K562 (cell line): ENCODE data around the gene SHC1. TPM values are rescaled to one million over a fixed set of nuclear protein-coding genes. Genes with fewer than 3 reads are reported as not detected.

Source experiments
- ARID1B ChIP-seq: fragments of 450-650 bp; IDR thresholded peaks from 2 replicates; pipeline ENCODE4 v1.6.1; 2016; ENCODE audit warnings: antibody characterized with exemption, mild to moderate bottlenecking, inconsistent platforms
- CCNT2 ChIP-seq: IDR thresholded peaks from 2 replicates; pipeline ENCODE4 v1.6.1; 2011; ENCODE audit warnings: borderline replicate concordance, low read depth, mild to moderate bottlenecking, moderate library complexity, mixed read lengths, low read length; ENCODE audit not compliant: insufficient read length; ENCODE audit errors: extremely low read depth
- CTBP1 ChIP-seq: fragments of 450-650 bp; IDR thresholded peaks from 2 replicates; pipeline ENCODE4 v1.6.1; 2016; ENCODE audit warnings: borderline replicate concordance
- FOXP1 ChIP-seq: sonication (generic); formaldehyde crosslinking; IDR thresholded peaks from 2 replicates; pipeline ENCODE4 v1.8.0; 2022; ENCODE audit warnings: mild to moderate bottlenecking, missing genetic modification reagents
- HDAC8 ChIP-seq: fragments of 450-650 bp; IDR thresholded peaks from 2 replicates; pipeline ENCODE4 v1.6.1; 2016; ENCODE audit warnings: mild to moderate bottlenecking, missing genetic modification characterization, moderate library complexity, missing compliant biosample characterization
- MEIS2 ChIP-seq: fragments of 450-650 bp; IDR thresholded peaks from 2 replicates; pipeline ENCODE4 v1.6.1; 2014; ENCODE audit warnings: mild to moderate bottlenecking; ENCODE audit not compliant: partially characterized antibody
- NRF1 ChIP-seq, 2 experiments: fragments of 450-650 bp; IDR thresholded peaks in 1 of 2; conservative IDR thresholded peaks in 1 of 2; 2 replicates each; pipeline ENCODE4 v1.6.1; 2014; ENCODE audit warnings: mild to moderate bottlenecking in 2 of 2
- PHF20 ChIP-seq: fragments of 450-650 bp; IDR thresholded peaks from 2 replicates; pipeline ENCODE4 v1.6.1; 2018; ENCODE audit not compliant: partially characterized antibody
- PHF21A ChIP-seq: fragments of 450-650 bp; IDR thresholded peaks from 2 replicates; pipeline ENCODE4 v1.6.1; 2017; ENCODE audit warnings: low read depth, borderline replicate concordance
- PHTF2 ChIP-seq: fragments of 250-450 bp; sonication (Bioruptor Pico); IDR thresholded peaks from 2 replicates; pipeline ENCODE4 v1.5.0; 2021; ENCODE audit warnings: mild to moderate bottlenecking
- SUPT5H ChIP-seq: fragments of 450-650 bp; IDR thresholded peaks from 2 replicates; pipeline ENCODE4 v1.6.1; 2016
- TEAD2 ChIP-seq: fragments of 450-650 bp; IDR thresholded peaks from 2 replicates; pipeline ENCODE4 v1.6.1; 2016; ENCODE audit warnings: missing genetic modification characterization, control low read depth, missing compliant biosample characterization
- ZC3H11A ChIP-seq: IDR thresholded peaks from 2 replicates; pipeline ENCODE4 v1.6.1; 2012; ENCODE audit warnings: low read depth, low read length, improper control_type of control experiment
- ZNF239 ChIP-seq: fragments of 250-450 bp; sonication (Bioruptor Pico); IDR thresholded peaks from 2 replicates; pipeline ENCODE4 v1.4.0; 2020; ENCODE audit warnings: mild to moderate bottlenecking
- ZNF263 ChIP-seq: sonication (generic); formaldehyde crosslinking; IDR thresholded peaks from 2 replicates; pipeline ENCODE4 v1.8.0; 2022; ENCODE audit warnings: mild to moderate bottlenecking, missing genetic modification reagents, borderline replicate concordance
- polyA plus RNA-seq, 8 experiments: library from polyadenylated mRNA; depleted of rRNA in 4 of 8; stranded (reverse) in 5 of 8; unstranded in 3 of 8; fragments of >200 nt; fragmentation: Nextera tagmentation in 2 of 8; fragmentation: Illumina TruSeq in 1 of 8; extraction: Ambion mirVana in 2 of 8; extraction: Trizol in 1 of 8; gene quantifications; 2 replicates each; pipeline versions ENCODE4 v1.2.1 to v1.2.3, GENCODE V29; 2011 to 2014; ENCODE audit warnings: inconsistent platforms in 1 of 8, missing spikeins in 1 of 8
- total RNA-seq, 7 experiments: library from RNA; depleted of rRNA in 6 of 7; stranded (reverse); fragments of >200 nt in 6 of 7; fragmentation: Illumina TruSeq in 2 of 7; extraction: Trizol in 2 of 7; gene quantifications; 2 replicates each; pipeline versions ENCODE4 v1.2.1 to v1.2.3, GENCODE V29; 2011 to 2021; ENCODE audit warnings: low replicate concordance in 1 of 7
- TF ChIP-seq, protein P1 (sequence below): fragments of 250-450 bp; sonication (Bioruptor Pico); IDR thresholded peaks from 2 replicates; pipeline ENCODE4 v1.9.0; 2021; ENCODE audit warnings: mild to moderate bottlenecking, inconsistent platforms
- TF ChIP-seq, protein P2 (sequence below): conservative IDR thresholded peaks from 2 replicates; pipeline ENCODE4 v1.6.1; 2011; ENCODE audit warnings: low read depth, mild to moderate bottlenecking, low read length; ENCODE audit not compliant: control insufficient read depth
- TF ChIP-seq, protein P3 (sequence below), 2 experiments: IDR thresholded peaks; 2 replicates each; pipeline ENCODE4 v1.6.1; 2012; ENCODE audit warnings: improper control_type of control experiment in 2 of 2, low read depth in 2 of 2, low read length in 2 of 2, borderline replicate concordance in 1 of 2
- TF ChIP-seq, protein P4 (sequence below): fragments of 450-650 bp; IDR thresholded peaks from 2 replicates; pipeline ENCODE4 v1.7.0; 2016; ENCODE audit warnings: borderline replicate concordance

Gene SHC1
- total and polyA plus RNA-seq, 9 of the 15 experiments (the other 6 are each of a cell fraction or from before 2014, with no cell fraction given) = 4.1 to 113 (median 51.9) TPM

DNA sequence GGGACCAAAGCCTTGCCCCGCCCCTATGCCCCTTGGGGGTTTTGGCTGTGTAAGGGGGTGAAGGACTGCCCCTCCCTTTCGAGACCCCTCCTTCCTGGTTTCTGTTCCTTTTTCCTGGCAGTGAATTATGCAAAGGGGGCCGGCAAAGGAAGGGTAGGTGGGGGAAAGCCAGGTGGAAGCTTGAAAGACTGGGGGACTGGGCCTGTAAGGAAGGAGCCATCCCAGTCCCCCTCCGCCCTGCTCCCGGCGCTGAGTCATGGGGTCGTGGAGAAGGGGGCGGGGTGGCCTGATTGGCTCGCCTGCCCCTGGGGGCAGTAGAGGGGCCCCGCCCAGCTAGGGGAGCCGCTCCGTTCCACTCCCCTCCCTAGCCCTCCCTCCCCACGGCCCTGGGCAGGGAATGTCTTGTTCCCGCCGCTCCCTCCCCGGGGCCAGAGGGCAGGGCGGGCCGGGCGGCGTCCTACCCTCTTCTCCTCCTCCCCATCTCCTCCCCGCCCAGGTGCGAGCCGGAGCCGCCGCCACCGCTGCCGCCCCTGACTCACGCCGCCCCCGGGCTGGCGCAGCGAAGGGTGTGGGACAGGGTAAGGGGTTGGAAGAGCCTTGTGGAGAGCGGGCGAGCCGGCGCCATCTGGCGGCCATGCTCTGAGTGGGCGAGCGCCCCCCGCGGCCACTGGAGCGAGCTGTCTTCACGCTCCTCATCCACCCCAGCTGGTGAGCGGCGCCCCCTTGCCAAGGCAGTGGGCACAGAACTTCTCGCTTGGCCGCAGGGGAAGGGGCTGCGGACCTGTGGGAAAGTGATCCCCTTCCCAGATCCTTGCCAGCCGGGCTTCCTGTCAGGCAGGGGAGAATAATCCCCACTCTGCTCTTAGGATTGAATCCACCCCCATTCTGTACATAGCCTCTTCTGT lies 46.7 kb upstream of the SHC1 start (continued):
- peak; percentile 65 to 75 for TF ChIP-seq NRF1 (conservative IDR thresholded peaks at IDR 0.05 in 1 of 2, IDR thresholded peaks at IDR 0.05 in 1 of 2)
- TF ChIP-seq PHF20 = peak; percentile 14
- TF ChIP-seq FOXP1 (CRISPR knock-in tag) = peak; percentile 86
- no peak for TF ChIP-seq ZNF239 (CRISPR knock-in tag)
- TF ChIP-seq ZC3H11A = no peak
- peak; percentile 91; the same call in 1 of the 2 replicates for TF ChIP-seq PHF21A
- peak; percentile 59; the same call in 1 of the 2 replicates for TF ChIP-seq ZNF263
- no peak for TF ChIP-seq TEAD2 (tag)
- TF ChIP-seq, protein P1, sequence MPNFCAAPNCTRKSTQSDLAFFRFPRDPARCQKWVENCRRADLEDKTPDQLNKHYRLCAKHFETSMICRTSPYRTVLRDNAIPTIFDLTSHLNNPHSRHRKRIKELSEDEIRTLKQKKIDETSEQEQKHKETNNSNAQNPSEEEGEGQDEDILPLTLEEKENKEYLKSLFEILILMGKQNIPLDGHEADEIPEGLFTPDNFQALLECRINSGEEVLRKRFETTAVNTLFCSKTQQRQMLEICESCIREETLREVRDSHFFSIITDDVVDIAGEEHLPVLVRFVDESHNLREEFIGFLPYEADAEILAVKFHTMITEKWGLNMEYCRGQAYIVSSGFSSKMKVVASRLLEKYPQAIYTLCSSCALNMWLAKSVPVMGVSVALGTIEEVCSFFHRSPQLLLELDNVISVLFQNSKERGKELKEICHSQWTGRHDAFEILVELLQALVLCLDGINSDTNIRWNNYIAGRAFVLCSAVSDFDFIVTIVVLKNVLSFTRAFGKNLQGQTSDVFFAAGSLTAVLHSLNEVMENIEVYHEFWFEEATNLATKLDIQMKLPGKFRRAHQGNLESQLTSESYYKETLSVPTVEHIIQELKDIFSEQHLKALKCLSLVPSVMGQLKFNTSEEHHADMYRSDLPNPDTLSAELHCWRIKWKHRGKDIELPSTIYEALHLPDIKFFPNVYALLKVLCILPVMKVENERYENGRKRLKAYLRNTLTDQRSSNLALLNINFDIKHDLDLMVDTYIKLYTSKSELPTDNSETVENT (CRISPR knock-in tag) = peak; percentile 11; the same call in 1 of the 2 replicates
- TF ChIP-seq HDAC8 (tag) = no peak
- TF ChIP-seq, protein P2, sequence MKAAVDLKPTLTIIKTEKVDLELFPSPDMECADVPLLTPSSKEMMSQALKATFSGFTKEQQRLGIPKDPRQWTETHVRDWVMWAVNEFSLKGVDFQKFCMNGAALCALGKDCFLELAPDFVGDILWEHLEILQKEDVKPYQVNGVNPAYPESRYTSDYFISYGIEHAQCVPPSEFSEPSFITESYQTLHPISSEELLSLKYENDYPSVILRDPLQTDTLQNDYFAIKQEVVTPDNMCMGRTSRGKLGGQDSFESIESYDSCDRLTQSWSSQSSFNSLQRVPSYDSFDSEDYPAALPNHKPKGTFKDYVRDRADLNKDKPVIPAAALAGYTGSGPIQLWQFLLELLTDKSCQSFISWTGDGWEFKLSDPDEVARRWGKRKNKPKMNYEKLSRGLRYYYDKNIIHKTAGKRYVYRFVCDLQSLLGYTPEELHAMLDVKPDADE = peak; percentile 25; the same call in 1 of the 2 replicates
- peak; percentile 99 for TF ChIP-seq CTBP1
- TF ChIP-seq ARID1B = peak; percentile 60
- no peak for TF ChIP-seq PHTF2 (CRISPR knock-in tag)
- TF ChIP-seq CCNT2 = peak; percentile 95
- TF ChIP-seq SUPT5H = peak; percentile 73
- TF ChIP-seq, protein P3, sequence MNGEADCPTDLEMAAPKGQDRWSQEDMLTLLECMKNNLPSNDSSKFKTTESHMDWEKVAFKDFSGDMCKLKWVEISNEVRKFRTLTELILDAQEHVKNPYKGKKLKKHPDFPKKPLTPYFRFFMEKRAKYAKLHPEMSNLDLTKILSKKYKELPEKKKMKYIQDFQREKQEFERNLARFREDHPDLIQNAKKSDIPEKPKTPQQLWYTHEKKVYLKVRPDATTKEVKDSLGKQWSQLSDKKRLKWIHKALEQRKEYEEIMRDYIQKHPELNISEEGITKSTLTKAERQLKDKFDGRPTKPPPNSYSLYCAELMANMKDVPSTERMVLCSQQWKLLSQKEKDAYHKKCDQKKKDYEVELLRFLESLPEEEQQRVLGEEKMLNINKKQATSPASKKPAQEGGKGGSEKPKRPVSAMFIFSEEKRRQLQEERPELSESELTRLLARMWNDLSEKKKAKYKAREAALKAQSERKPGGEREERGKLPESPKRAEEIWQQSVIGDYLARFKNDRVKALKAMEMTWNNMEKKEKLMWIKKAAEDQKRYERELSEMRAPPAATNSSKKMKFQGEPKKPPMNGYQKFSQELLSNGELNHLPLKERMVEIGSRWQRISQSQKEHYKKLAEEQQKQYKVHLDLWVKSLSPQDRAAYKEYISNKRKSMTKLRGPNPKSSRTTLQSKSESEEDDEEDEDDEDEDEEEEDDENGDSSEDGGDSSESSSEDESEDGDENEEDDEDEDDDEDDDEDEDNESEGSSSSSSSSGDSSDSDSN (IDR thresholded peaks at IDR 0.05; ENCODE audit: borderline replicate concordance in 1 of 2, low read depth in 2 of 2, low read length in 2 of 2) = peak; percentile 58 to 95; a peak in 2 of 4 replicates
- TF ChIP-seq, protein P4, sequence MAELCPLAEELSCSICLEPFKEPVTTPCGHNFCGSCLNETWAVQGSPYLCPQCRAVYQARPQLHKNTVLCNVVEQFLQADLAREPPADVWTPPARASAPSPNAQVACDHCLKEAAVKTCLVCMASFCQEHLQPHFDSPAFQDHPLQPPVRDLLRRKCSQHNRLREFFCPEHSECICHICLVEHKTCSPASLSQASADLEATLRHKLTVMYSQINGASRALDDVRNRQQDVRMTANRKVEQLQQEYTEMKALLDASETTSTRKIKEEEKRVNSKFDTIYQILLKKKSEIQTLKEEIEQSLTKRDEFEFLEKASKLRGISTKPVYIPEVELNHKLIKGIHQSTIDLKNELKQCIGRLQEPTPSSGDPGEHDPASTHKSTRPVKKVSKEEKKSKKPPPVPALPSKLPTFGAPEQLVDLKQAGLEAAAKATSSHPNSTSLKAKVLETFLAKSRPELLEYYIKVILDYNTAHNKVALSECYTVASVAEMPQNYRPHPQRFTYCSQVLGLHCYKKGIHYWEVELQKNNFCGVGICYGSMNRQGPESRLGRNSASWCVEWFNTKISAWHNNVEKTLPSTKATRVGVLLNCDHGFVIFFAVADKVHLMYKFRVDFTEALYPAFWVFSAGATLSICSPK = no peak
- TF ChIP-seq MEIS2 = peak; percentile 24
